HS-27A (cell line): ENCODE data around the gene MCCD1.

ENCODE experiments used
- DNase-seq: peaks from one replicate; pipeline ENCODE4 v3.0.0-alpha.2; 2012; ENCODE audit warnings: low read depth, missing footprints

Gene MCCD1

GRCh38 chr6:31513456-31514165, 15.2 kb upstream of the MCCD1 start:
- DNase-seq: no peak

- DNase-seq: no peak
Measured at GRCh38 chr6:31521835-31522234, 6.9 kb upstream of the MCCD1 start.

GRCh38 chr6:31525553-31525931, 3.2 kb upstream of the MCCD1 start:
- no peak for DNase-seq

- DNase-seq: no peak
Measured at GRCh38 chr6:31525932-31526591, 2.7 kb upstream of the MCCD1 start.

GRCh38 chr6:31528307-31528777, 420 bp upstream of the MCCD1 start:
- no peak for DNase-seq

GRCh38 chr6:31529329-31530150, 778 bp downstream of the MCCD1 start:
- no peak for DNase-seq

- DNase-seq: no peak
Measured at GRCh38 chr6:31530659-31531058, 1.9 kb downstream of the MCCD1 start.

- DNase-seq: no peak
Measured at GRCh38 chr6:31531162-31531561, 2.4 kb downstream of the MCCD1 start.

GRCh38 chr6:31531771-31532643, 3.2 kb downstream of the MCCD1 start:
- DNase-seq: no peak

GRCh38 chr6:31532644-31533454, 4.1 kb downstream of the MCCD1 start:
- no peak for DNase-seq

GRCh38 chr6:31533455-31533841, 4.7 kb downstream of the MCCD1 start:
- no peak for DNase-seq

- DNase-seq: no peak
Measured at GRCh38 chr6:31534011-31534410, 5.2 kb downstream of the MCCD1 start.

GRCh38 chr6:31534521-31535040, 5.8 kb downstream of the MCCD1 start:
- no peak for DNase-seq

GRCh38 chr6:31535538-31536324, 7.0 kb downstream of the MCCD1 start:
- DNase-seq: no peak

- DNase-seq: no peak
Measured at GRCh38 chr6:31538805-31539400, 10.1 kb downstream of the MCCD1 start.

- no peak for DNase-seq
Measured at GRCh38 chr6:31540640-31541039, 11.9 kb downstream of the MCCD1 start.

GRCh38 chr6:31541059-31541657, 12.4 kb downstream of the MCCD1 start:
- DNase-seq: peak; percentile 39

GRCh38 chr6:31541658-31542521, 13.1 kb downstream of the MCCD1 start, which contains the start of gene DDX39B:
DDX39B (minus strand) TSS chr6:31542003; CDS start chr6:31540532, 1,471 bp downstream.
- DNase-seq: peak; percentile 98
